Natural killer cell treated with Interleukin-12 subunit alpha and Interleukin-12 subunit beta and Interleukin-15 and Interleukin-18, amount 100 ng/mL, for 72 hours (primary cell): Measurements from ENCODE around the gene RNF181. TPM values are rescaled to one million over a fixed set of nuclear protein-coding genes. Genes with fewer than 3 reads are reported as not detected.
A peak's percentile ranks its signal among the peaks of the same experiment; 100 is the strongest.
"Not testable (repeated sequence)": the region's sequence is repeated elsewhere in the genome, so short reads cannot be mapped to it uniquely, and the experiment has no call there.

Experiments used
- ATAC-seq, 2 donors: fragments of 150-1000 bp; cut with Tn5 transposase in 1 of 2; sonication (Bioruptor Pico), chemical (Tn5 transposase) in 1 of 2; 2 replicates each; pipeline ENCODE4 v1.10.0; 2021
- DNase-seq: peaks from one replicate; pipeline ENCODE4 v3.0.0; 2022; ENCODE audit warnings: low spot score
- H3K27ac Mint-ChIP-seq, 2 donors: 1 replicate in 1 of 2; 2 replicates in 1 of 2; pipeline ENCODE4 v1.8.0; 2022; ENCODE audit warnings: mixed read lengths in 2 of 2, mild to moderate bottlenecking in 1 of 2, moderate library complexity in 1 of 2
- H3K27me3 Mint-ChIP-seq, 2 donors: 1 replicate in 1 of 2; 2 replicates in 1 of 2; pipeline ENCODE4 v1.8.0; 2022; ENCODE audit warnings: mixed read lengths in 2 of 2
- H3K36me3 Mint-ChIP-seq: one replicate; pipeline ENCODE4 v1.8.0; 2022; ENCODE audit warnings: mixed read lengths
- H3K4me1 Mint-ChIP-seq, 2 donors: 1 replicate in 1 of 2; 2 replicates in 1 of 2; pipeline ENCODE4 v1.8.0; 2022; ENCODE audit warnings: low read depth in 2 of 2, mixed read lengths in 2 of 2, mild to moderate bottlenecking in 1 of 2
- H3K4me3 Mint-ChIP-seq: one replicate; pipeline ENCODE4 v1.8.0; 2022; ENCODE audit warnings: mixed read lengths
- H3K9me3 Mint-ChIP-seq: 2 replicates; pipeline ENCODE4 v1.8.0; 2022; ENCODE audit warnings: mixed read lengths
- total RNA-seq, 2 donors: library from RNA; stranded (reverse); gene quantifications; one replicate each; pipeline ENCODE4 v1.2.3, GENCODE V29; 2022

Gene RNF181
- total RNA-seq, 2 donors from 2014 or later: 116 to 149 TPM

GRCh38 chr2:85604568-85605339 lies 9.2 kb downstream of the RNF181 start:
- H3K4me3 Mint-ChIP-seq: no peak overlapping the region
- H3K27me3 Mint-ChIP-seq: no peaks in the 10 kb centered on the region
- DNase-seq: no peak
- no peak overlapping the region for H3K27ac Mint-ChIP-seq
- no peak for ATAC-seq
- peaks cover 6% of the 10 kb centered on the region for H3K36me3 Mint-ChIP-seq
- no peaks in the 10 kb centered on the region for H3K9me3 Mint-ChIP-seq
- H3K4me1 Mint-ChIP-seq: peaks cover 10 to 17% of the 10 kb centered on the region in 2 donors

- no peak overlapping the region for H3K27ac Mint-ChIP-seq
- H3K36me3 Mint-ChIP-seq: peaks cover 6% of the 10 kb centered on the region
- no peaks in the 10 kb centered on the region for H3K27me3 Mint-ChIP-seq
- ATAC-seq: no peak
- peaks cover 15 to 22% of the 10 kb centered on the region in 2 donors for H3K4me1 Mint-ChIP-seq
- peak; percentile 12 for DNase-seq
- H3K4me3 Mint-ChIP-seq: no peak overlapping the region
- H3K9me3 Mint-ChIP-seq: no peaks in the 10 kb centered on the region
These were observed 10.0 kb downstream of the RNF181 start for GRCh38 chr2:85605406-85606115.

GRCh38 chr2:85606116-85606455 lies 10.5 kb downstream of the RNF181 start:
- no peaks in the 10 kb centered on the region for H3K9me3 Mint-ChIP-seq
- H3K27ac Mint-ChIP-seq: no peak overlapping the region
- peaks cover 15 to 22% of the 10 kb centered on the region in 2 donors for H3K4me1 Mint-ChIP-seq
- H3K4me3 Mint-ChIP-seq: no peak overlapping the region
- no peaks in the 10 kb centered on the region for H3K27me3 Mint-ChIP-seq
- peak; percentile 20 for DNase-seq
- H3K36me3 Mint-ChIP-seq: peaks cover 7% of the 10 kb centered on the region
- no peak for ATAC-seq

GRCh38 chr2:85607268-85608215 lies 12.0 kb downstream of the RNF181 start:
- H3K4me1 Mint-ChIP-seq: peaks cover 11 to 22% of the 10 kb centered on the region in 2 donors

GRCh38 chr2:85611217-85611704 lies 15.7 kb downstream of the RNF181 start:
- Mint-ChIP-seq H3K4me3 (peak overlapping the region; percentile 99), H3K4me1 (peaks cover 11% of the 10 kb centered on the region in 2 donors), H3K9me3 (no peaks in the 10 kb centered on the region)

More at GRCh38 chr2:85607268-85608215, 12.0 kb downstream of the RNF181 start:
- no peaks in the 10 kb centered on the region for H3K9me3 Mint-ChIP-seq
- no peak for ATAC-seq
- no peak overlapping the region for H3K27ac Mint-ChIP-seq
- no peak for DNase-seq
- H3K4me3 Mint-ChIP-seq: no peak overlapping the region
- H3K27me3 Mint-ChIP-seq: no peaks in the 10 kb centered on the region
- H3K36me3 Mint-ChIP-seq: peaks cover 12% of the 10 kb centered on the region

GRCh38 chr2:85611705-85612587 lies 16.4 kb downstream of the RNF181 start, which contains the start of gene C2orf68:
C2orf68 (minus strand) TSS chr2:85612066; CDS start chr2:85611984, 82 bp downstream.
- peak; percentile 93 for DNase-seq
- Mint-ChIP-seq H3K27ac (peak within 1 kb of the TSS; percentile 82 to 88), H3K4me1 (peaks cover 11% of the 10 kb centered on the region in 2 donors), H3K9me3 (no peaks in the 10 kb centered on the region), H3K4me3 (peak within 1 kb of the TSS; percentile 99), H3K36me3 (peaks cover 12% of the 10 kb centered on the region), H3K27me3 (no peaks in the 10 kb centered on the region)
- peak; percentile 84 to 88 for ATAC-seq

More at GRCh38 chr2:85611217-85611704, 15.7 kb downstream of the RNF181 start:
- Mint-ChIP-seq H3K27ac (peak overlapping the region; percentile 82 to 88), H3K36me3 (peaks cover 12% of the 10 kb centered on the region), H3K27me3 (no peaks in the 10 kb centered on the region)
- DNase-seq (no peak), ATAC-seq (peak in 1 of 2 donors; percentile 1)

- Mint-ChIP-seq H3K27ac (peak overlapping the region in 1 of 2 donors; percentile 82), H3K36me3 (peaks cover 7% of the 10 kb centered on the region), H3K4me1 (peaks cover 15 to 19% of the 10 kb centered on the region in 2 donors), H3K9me3 (no peaks in the 10 kb centered on the region), H3K27me3 (no peaks in the 10 kb centered on the region), H3K4me3 (peak overlapping the region; percentile 26)
- no peak for DNase-seq
- no peak for ATAC-seq
These were observed 18.4 kb downstream of the RNF181 start for GRCh38 chr2:85613717-85614515.

- Mint-ChIP-seq H3K36me3 (peaks cover 11% of the 10 kb centered on the region), H3K4me1 (peaks cover 18 to 21% of the 10 kb centered on the region in 2 donors)
- H3K9me3 Mint-ChIP-seq, H3K27ac Mint-ChIP-seq, H3K4me3 Mint-ChIP-seq, ATAC-seq, DNase-seq, H3K27me3 Mint-ChIP-seq: not testable (repeated sequence)
These were observed 19.2 kb downstream of the RNF181 start for GRCh38 chr2:85614757-85615156.

- ATAC-seq: no peak
- H3K4me1 Mint-ChIP-seq: peaks cover 14 to 18% of the 10 kb centered on the region in 2 donors
- H3K4me3 Mint-ChIP-seq: no peak overlapping the region
- peaks cover 11% of the 10 kb centered on the region for H3K36me3 Mint-ChIP-seq
- H3K27me3 Mint-ChIP-seq: no peaks in the 10 kb centered on the region
- no peaks in the 10 kb centered on the region for H3K9me3 Mint-ChIP-seq
- H3K27ac Mint-ChIP-seq: peak overlapping the region; percentile 92 to 93
- DNase-seq: no peak
These were observed 19.8 kb downstream of the RNF181 start for GRCh38 chr2:85615413-85615728.

GRCh38 chr2:85617723-85618122 lies 22.2 kb downstream of the RNF181 start:
- Mint-ChIP-seq H3K4me3 (peak overlapping the region; percentile 98), H3K4me1 (peaks cover 12 to 17% of the 10 kb centered on the region in 2 donors), H3K36me3 (peaks cover 14% of the 10 kb centered on the region), H3K27ac (peak overlapping the region; percentile 92 to 93)
- H3K27me3 Mint-ChIP-seq, DNase-seq, H3K9me3 Mint-ChIP-seq, ATAC-seq: not testable (repeated sequence)

- H3K27me3 Mint-ChIP-seq: no peaks in the 10 kb centered on the region
- H3K9me3 Mint-ChIP-seq: no peaks in the 10 kb centered on the region
- H3K27ac Mint-ChIP-seq: no peak overlapping the region
- no peak for DNase-seq
- no peak for ATAC-seq
- peaks cover 12 to 17% of the 10 kb centered on the region in 2 donors for H3K4me1 Mint-ChIP-seq
- peaks cover 31% of the 10 kb centered on the region for H3K36me3 Mint-ChIP-seq
- no peak overlapping the region for H3K4me3 Mint-ChIP-seq
These were observed 24.1 kb downstream of the RNF181 start for GRCh38 chr2:85619617-85620016.

- DNase-seq (no peak), ATAC-seq (no peak)
- Mint-ChIP-seq H3K9me3 (no peaks in the 10 kb centered on the region), H3K4me1 (peaks cover 12 to 13% of the 10 kb centered on the region in 2 donors), H3K4me3 (no peak overlapping the region), H3K36me3 (peaks cover 38% of the 10 kb centered on the region), H3K27ac (no peak overlapping the region), H3K27me3 (no peaks in the 10 kb centered on the region)
These were observed 25.8 kb downstream of the RNF181 start for GRCh38 chr2:85621338-85621737.
